ENCODE measurements around the gene PCNX1. TPM values are rescaled to one million over a fixed set of nuclear protein-coding genes. Genes with fewer than 3 reads are reported as not detected.

Gene PCNX1
- total RNA-seq, 1 experiment from 2014 or later, result 16.1 TPM

DNA sequence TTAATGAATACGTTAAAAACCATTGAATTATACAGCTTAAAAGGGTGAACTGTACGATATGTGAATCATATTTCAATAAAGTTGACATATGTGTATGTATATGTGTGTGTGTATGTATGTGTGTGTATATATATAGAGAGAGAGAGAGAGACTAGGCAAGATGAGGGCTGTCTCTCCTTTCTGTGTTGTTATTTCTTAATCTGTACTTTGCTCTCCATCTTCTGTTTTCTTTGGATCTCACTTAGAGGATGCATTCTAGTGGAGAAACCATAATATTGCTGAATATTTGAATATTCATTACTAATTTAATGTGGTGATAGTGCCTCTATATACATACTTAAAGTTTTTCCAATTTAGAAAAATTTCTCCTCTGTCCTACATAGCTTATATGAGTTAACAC, 50.5 kb downstream of the PCNX1 start:
- DNase-seq (ENCODE audit: low read depth), result no peak

DNA sequence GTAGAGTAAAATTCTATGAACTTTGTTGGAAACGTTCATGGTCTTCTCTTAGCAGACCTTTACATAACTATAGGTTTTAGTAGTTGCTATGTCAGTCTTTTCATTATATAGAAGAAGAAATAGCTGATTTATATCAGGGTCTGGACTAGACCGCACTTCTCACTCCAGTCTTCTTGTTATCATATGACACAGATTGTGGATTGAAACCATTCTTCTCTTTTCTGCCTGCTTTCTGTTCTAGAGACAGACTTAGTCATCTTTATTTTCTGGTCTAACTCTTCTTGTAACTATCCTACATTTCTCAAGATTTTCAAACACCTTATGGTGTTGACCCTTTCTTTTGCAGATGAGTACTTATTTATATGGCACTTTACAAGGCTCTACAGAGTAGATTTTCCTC, 55.7 kb downstream of the PCNX1 start:
- DNase-seq (ENCODE audit: low read depth), result no peak

DNA sequence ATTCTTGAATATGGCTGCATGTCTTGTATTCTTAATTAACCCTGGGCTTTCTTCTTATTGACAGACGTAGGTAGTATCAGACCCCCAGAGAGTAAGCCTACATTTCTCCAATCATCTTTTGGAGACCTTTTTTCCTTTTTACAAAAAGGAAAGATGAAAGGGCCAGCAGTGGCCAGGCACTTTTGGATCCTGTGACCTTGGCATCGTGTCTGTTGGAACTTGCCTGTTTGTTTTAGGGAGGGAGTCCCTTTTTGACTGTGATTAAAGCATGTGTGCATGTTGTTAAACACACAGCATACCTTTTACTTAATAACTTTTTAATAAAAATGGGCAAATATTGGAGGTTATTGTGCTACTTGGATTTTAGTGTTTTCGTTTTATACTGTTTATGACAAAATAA, 57.2 kb downstream of the PCNX1 start:
- DNase-seq (ENCODE audit: low read depth), result no peak

DNA sequence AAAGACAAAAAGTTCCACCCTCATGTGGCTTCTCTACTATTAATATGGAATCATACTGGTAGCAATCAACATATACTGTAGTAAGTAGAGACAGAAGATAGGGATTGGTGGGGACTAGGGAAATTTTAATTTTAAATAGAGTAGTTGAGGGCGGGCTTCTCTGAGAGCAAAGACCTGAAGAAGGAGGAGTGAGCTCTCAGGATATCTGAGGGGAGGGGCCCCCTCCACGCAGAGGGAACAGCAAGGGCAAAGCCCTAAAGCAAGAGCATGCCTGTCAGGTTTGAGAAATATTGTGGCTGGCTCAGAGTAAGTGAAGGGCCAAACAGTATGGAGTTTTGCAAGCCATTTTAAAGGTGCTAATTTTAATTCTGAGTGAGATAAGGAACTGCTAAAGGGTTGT, 64.3 kb downstream of the PCNX1 start:
- DNase-seq (ENCODE audit: low read depth), result no peak

- peak; percentile 72 for DNase-seq (ENCODE audit: low read depth)
Measured at GRCh38 chr14:70972107-70972976, 65.1 kb downstream of the PCNX1 start.

DNA sequence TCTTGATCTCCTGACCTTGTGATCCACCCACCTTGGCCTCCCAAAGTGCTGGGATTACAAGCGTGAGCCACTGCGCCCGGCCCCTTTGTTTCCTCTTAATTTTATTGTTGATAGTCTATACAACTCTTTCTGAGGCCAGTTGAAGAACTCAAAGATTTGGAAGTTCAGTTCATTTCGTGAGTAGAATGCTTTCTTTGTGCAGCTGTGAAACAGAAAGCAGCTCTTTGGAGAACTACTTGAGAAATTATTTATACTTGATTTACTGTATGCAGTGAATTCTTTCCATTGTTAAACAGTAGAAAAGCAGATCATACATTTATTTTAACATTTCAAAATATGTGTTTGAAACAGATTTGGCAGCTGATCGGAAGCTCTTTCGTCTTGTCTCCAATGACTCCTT, 69.3 kb downstream of the PCNX1 start:
- DNase-seq (ENCODE audit: low read depth), result no peak

GRCh38 chr14:70981000-70981952, 74.0 kb downstream of the PCNX1 start:
- DNase-seq (ENCODE audit: low read depth), result no peak

DNA sequence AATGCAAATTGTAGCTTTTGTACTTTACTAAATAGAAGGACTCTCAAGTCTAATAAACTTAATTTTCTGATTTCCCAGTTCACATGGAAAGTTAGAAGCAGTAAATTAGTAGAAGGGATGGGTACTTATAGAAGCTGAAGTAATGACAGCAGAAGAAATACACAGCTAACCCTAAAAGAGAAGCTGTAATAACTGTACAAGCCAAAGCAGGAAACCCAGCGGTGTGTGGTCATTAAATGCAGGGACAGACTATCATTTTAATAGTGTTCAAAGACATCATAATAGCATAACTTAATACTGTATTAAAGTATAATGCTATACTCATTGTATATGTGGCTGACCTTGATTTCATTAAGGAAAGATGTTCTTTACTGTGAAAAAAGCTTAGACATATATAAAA, 74.9 kb downstream of the PCNX1 start:
- no peak for DNase-seq (ENCODE audit: low read depth)

- no peak for DNase-seq (ENCODE audit: low read depth)
Measured at GRCh38 chr14:70987041-70987440, 79.8 kb downstream of the PCNX1 start.

DNA sequence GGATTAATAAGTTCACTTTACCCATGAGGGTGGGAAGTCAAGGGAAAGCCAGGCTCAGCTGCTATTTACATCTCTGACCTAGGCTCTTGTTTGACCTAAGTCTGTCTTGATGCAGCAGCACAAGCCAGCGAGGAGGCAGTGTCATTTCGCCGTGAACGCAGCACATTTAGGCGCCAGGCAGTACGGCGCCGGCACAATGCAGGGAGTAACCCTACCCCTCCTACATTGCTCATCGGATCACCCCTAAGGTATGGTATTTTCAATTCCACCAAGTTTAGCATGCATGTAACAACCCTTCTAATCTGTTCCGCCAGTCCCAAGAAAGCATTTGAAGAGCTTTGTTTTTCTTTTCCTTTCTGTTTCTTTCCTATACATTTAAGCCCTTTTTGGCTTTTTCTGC, 81.2 kb downstream of the PCNX1 start:
- no peak for DNase-seq (ENCODE audit: low read depth)

DNA sequence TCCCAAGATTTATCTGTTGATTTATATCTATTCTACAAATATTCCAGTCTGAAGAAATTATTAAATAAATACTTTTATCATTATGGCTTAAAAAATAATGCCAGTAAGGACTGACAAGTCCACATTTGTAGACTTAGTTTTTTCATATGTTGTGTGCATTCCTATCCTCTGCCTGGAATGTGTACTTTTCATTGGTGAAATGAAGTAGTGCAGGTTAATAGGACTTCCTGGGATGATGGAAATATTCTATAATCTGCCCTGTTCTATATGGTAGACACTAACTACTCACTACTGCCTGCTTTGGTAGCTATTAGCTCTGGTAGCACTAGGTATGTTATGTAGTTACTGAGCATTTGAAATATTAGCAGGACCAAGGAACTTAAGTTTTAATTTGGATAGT, 86.7 kb downstream of the PCNX1 start:
- no peak for DNase-seq (ENCODE audit: low read depth)

GRCh38 chr14:70995211-70995610, 88.0 kb downstream of the PCNX1 start:
- DNase-seq (ENCODE audit: low read depth), result no peak

- DNase-seq (ENCODE audit: low read depth), result peak; percentile 7
Measured at GRCh38 chr14:70995671-70996070, 88.4 kb downstream of the PCNX1 start.

- DNase-seq (ENCODE audit: low read depth), result no peak
Measured at GRCh38 chr14:70999117-70999516, 91.9 kb downstream of the PCNX1 start.

GRCh38 chr14:71000091-71000490, 92.8 kb downstream of the PCNX1 start:
- DNase-seq (ENCODE audit: low read depth), result no peak

DNA sequence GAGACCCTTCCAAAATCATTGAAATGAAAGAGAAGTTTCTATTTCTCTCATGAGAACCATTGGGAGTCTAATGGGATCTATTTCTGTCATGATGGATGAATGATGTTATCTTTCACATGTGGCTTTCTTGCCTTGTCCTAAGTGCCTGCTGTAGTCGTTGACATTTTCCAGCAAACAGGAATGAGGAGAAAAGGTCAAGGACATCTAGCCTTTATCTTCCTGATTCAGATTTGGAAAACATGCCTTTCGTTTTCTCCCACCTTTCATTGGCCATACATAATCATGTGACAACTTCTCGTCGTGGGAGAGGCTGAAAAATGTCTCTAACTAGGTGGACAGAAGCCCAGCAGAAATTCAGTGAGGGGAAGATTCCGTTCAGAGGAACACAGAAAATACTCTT, 94.5 kb downstream of the PCNX1 start:
- DNase-seq (ENCODE audit: low read depth), result no peak

DNA sequence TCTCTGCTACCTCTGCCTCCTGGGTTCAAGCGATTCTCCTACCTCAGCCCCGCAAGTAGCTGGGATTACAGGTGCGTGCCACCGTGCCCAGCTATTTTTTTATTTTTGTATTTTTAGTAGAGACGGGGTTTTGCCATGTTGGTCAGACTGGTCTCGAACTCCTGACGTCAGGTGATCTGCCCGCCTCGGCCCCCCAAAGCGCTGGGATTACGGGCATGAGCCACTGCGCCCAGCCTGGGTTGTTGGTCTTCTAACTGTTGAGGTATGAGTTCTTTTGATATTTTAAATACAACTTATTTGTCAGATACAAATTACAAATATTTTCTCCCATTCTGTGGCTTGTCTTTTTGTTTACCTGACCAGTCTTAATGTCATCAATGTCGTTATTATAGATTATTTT, 95.9 kb downstream of the PCNX1 start:
- no peak for DNase-seq (ENCODE audit: low read depth)

DNA sequence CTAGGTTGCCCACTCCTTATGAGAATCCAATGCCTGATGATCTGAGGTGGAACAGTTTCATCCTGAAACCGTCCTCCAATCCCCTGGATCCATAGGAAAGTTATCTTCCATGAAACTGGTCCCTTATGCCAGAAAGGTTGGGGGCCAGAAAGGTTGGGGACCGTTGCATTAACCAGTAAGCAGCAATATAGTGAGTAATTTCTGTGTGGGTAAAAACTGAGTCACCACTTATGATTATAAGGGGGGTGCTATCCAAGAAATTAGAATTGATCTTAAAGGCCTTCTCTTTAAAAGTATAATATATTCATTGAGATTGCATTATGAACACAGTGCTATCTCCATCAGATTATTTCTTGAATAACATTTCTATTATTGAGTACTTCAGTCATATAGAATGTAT, 97.2 kb downstream of the PCNX1 start:
- DNase-seq (ENCODE audit: low read depth), result no peak

DNA sequence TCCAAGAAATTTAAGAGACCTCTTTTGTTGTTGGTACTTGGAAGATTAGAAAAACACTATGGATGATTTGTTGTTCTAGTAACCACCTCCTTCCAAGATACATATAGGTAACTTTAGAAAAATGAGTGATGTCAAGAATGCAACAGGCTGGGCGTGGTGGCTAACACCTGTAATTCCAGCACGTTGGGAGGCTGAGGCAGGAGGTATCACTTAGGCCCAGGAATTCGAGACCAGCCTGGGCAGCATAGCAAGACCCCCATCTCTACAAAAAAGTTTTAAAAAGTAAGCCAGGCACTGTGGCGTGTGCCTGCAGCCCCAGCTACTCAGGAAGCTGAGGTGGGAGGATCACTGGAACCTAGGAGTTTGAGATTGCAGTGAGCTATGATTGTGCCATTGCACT, 97.8 kb downstream of the PCNX1 start:
- no peak for DNase-seq (ENCODE audit: low read depth)

DNA sequence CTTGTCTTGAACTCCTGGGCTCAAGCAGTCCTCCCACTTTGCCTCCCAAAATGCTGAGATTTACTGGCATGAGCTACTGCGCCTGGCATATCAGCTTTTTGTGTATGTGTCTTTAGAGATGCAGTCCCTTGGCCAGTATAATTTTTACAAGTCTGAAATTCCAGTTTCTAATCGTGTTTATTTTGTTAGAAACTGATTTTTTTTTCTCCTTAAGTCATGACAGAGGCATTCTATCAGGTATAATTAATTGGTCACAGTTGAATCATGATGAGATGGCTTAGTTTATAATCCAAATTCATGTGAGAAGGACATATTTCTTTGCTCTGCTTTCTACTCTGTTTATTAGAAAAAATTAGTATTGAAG, 98.9 kb downstream of the PCNX1 start:
- no peak for DNase-seq (ENCODE audit: low read depth)

- no peak for DNase-seq (ENCODE audit: low read depth)
Measured at GRCh38 chr14:71011479-71011878, 104.2 kb downstream of the PCNX1 start.

GRCh38 chr14:71012888-71013287, 105.6 kb downstream of the PCNX1 start:
- DNase-seq (ENCODE audit: low read depth), result no peak

Data from RPMI7951 (cell line).